Measurements from ENCODE around the gene ARF5.
A peak's percentile ranks its signal among the peaks of the same experiment; 100 is the strongest.
"Not testable (repeated sequence)": the region's sequence is repeated elsewhere in the genome, so short reads cannot be mapped to it uniquely, and the experiment has no call there.

ARF5 gene
- total RNA-seq = 40.8 to 53.0 reads per million in 2 donors

DNA sequence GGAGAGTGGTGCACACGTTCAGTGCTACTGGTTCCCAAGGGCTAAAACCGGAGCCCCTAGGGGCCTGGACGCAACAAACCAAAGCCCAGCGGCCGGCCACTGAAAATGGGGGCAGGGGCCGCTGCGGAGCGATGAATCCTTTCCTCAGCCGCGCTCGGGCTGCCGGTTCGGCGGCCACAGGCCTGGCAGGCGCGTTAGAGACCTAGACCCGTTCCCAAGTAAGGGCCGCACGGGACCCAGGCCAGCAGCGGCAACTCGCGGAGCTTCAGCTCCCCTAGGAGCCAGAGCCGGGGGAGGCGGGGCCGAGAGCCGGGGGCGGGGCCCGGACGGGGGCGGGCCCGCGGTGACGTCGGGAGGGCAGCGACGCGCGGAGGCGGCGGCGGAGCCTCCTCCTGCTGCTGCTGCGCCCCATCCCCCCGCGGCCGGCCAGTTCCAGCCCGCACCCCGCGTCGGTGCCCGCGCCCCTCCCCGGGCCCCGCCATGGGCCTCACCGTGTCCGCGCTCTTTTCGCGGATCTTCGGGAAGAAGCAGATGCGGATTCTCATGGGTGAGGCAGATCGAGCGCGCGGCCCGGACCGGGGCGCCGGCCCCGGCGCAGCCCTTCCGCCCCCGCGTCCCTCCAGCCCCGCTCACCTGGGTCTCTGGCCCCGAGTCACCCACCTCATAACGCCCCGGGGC, at the start of gene ARF5:
Gene ARF5, plus strand, starts transcription at position 393 of the 678 bp plus-strand sequence. Its CDS starts 88 bp downstream, at position 481.
- DNase-seq = peak; percentile 87

DNA sequence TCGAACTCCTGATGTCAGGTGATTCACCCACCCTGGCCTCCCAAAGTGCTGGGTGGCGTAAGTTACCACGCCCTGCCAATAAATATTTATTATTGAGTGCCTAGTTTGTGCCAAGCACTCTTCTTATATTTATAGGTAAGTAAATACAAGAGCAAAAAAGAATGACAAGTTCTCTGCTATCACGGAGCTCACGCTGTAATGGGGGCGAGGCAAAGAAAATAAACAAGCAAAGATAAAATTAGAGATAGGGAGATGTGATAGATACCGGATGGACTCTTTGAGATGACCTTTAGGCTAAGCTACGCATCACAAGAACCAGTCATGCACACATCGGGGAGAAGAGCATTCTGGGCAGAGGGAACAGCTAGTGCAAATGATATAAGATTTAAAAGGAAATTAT, 49.1 kb upstream of the ARF5 start:
- DNase-seq = no peak

DNA sequence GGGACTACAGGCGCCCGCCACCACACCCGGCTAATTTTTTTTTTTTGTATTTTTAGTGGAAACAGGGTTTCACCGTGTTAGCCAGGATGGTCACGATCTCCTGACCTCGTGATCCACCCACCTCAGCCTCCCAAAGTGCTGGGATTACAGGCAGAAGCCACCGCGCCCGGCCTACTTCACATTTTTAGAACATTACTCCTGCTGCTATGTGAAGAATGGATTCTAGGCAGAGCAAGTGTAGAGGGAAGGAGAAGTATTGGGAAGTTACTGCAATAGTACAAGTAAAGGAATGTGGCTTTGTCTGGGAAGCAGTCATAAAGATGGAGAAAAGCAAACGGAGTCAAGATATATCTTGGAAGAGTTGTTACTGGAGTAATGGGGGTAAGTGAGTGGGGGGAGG, 47.8 kb upstream of the ARF5 start:
- not testable (repeated sequence) for DNase-seq

DNA sequence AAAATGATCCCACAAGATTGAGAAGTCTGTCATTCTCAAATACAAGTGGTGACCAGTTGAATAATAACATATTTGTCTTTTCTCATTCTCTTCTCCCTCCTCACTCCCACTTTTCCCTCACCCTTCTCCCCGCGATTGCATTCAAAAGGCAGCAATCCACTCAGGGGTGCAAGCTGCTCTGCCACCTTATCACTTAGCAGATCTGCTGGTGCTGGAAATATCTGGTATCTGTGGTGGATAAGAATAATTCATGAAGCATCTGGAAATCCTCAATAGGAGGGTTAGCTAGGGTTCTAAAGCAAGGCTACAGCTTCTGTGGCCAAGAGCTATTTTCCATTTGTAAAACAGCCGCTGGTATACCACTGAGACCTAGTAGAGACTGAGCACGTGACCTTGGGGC, 46.7 kb upstream of the ARF5 start:
- DNase-seq = no peak

DNA sequence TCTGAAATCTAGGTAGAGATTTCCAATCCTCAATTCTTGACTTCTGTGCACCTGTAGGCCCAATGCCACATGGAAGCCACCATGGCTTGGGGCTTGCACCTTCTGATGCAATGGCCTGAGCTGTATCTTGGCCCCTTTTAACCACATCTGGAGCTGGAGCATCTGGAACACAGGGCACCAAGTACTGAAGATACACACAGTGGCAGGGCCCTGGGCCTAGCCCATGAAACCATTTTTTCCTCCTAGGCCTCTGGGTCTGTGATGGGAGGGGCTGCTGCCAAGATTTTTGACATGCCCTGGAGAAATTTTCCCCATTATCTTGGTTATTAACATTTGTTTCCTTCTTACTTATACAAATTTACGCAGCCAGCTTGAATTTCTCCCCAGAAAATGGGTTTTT, 41.9 kb upstream of the ARF5 start:
- DNase-seq = no peak

DNA sequence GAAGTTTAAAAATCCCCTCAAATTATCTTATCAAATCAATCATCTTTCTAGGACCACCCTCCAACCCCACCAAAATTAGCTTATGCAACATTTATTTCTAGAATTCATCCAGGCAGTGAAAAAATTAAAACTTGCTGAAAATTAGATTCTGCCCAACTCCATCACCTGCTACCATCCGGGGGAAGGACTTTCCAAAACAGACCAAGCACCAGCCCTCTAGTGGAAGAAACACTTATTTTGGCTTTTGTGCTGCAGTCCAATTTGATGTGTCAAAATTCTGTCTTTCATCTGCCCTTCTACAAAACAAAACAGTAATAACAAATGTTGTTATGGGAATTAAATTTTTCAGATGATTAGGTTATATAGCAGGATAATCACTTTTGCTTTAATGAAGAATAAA, 38.0 kb upstream of the ARF5 start:
- no peak for DNase-seq

DNA sequence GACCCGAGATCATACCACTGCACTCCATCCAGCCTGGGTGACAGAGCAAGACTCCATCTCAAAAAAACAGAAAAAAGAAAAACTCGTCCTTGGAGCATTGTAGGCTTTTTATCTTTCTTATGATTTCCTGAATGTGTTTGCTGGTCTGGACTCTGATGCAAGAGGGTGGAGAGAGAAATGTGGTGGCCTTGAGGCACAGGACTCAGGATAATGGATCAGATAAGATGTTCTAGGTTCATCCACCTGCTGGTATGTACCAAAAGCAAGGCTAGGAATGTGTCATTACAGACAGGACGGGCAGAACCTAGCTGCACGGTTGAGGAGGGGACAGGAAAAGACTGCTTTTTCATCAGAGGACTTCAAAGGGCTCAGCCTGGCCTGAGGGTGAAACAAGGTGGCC, 36.3 kb upstream of the ARF5 start:
- DNase-seq = no peak

DNA sequence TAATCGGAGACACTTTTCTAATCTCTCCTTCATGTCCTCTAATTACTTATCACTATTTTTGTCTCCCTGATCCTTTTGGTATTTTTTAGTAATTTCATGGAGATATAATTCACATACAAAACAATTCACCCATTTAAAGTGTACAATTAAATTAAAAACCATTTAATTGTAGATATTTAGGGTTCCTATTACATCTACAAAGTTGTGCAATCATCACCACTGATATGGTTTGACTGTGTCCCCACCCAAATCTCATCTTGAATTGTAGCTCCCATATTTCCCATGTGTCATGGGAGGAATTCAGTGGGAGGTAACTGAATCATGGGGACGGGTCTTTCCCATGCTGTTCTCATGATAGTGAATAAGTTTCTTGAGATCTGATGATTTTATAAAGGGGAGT, 31.8 kb upstream of the ARF5 start:
- DNase-seq = no peak

DNA sequence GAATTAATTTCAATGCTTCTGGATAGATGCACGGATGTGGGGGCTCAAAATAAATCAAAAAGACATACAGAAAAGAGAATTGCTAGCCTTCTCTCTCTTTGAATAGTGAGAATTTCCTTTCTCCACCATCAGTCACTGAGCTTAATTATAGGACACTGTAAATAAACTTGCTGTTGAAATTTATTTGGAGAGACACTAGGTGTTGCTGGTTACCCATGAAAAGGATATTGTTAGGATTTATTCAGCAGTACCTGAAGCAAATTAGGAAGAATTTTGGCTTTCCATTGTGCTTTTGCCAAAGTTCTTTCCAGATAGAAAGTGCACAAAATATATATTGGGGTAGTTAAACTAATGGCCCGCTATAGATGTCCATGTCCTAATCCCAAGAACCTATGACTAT, 30.4 kb upstream of the ARF5 start:
- no peak for DNase-seq

DNA sequence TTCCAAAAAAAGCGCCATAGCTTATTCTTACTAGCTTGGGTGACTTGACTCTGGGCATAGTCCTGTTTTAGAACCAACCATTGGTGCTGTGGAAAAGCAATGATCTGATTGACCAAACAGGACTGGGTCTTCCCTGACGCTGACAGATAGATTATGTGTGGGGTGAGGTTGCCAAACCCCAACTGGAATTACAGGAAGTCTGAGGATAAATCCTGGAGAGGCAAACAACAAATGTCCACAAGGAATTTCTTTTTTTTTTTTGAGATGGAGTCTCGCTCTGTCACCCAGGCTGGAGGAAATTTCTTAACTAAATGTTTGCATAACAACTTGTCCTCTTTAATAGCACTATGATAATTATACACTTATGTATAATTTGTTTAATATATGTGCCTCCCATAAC, 22.0 kb upstream of the ARF5 start:
- no peak for DNase-seq

DNA sequence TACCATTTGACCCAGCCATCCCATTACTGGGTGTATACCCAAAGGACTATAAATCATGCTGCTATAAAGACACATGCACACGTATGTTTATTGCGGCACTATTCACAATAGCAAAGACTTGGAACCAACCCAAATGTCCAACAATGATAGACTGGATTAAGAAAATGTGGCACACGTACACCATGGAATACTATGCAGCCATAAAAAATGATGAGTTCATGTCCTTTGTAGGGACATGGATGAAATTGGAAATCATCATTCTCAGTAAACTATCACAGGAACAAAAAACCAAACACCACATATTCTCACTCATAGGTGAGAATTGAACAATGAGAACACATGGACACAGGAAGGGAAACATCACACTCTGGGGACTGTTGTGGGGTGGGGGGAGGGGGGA, 20.2 kb upstream of the ARF5 start:
- not testable (repeated sequence) for DNase-seq

DNA sequence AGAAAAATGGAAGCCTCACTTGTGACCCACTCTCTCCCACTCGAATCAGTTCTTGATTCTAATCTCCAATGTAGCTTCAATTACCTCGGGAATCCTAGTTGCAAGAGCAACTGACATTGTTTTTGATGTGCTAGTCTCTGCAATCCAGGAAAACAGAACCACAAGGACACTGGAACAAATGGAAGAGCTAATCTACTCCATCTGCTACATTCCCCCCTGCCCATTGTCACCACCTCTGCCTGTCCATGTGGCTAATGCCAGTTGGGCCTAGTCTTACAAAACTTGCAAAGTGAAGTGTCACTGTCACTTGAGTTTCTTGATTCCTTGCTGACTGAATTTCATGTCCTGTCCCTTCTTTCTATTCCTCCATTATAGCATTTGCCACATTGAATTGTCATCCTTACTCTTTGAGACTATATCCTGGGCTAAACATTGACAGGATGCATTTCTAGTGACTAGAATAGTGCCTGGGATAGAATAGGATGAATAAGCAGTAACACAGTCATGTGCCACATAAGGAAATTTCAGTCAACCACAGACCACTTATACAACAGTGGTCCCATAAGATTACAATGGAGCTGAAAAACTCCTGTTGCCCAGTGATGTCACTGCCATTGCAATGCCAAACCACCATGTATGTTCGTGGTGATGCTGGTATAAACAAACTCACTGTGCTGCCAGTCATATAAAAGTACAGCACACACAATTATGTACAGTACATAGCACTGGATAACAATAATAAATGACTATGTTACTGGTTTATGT, 16.3 kb upstream of the ARF5 start:
- no peak for DNase-seq

DNA sequence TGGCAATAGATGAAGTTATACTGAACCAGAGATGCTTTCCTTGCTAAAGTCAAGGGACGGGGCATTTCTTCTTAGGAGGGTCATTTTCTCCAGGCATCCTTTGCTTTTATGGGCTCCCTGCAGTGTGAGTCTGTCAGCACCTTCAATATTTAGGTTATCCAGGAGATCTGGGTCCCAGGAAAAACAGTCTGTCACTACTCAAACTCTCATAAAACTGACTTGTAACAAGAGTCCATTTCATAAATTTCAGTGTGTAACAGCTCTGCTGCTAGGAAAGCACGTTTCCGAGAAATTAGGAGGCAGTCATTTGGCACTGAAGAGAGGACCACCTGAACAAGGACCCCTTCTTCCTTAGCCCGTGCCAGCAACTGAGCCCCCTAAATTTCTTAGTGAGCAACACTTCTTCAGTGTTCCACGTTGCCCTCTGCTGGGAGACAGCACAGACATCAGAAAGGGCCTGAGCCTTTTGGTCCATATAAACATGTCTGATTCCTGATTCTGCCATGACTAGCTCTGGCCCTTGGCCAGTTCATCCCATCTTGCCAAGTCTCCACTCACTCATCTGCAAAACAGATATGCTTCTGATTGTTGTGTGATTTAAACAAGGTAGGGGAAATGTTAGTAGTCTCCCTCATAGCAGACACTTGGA, 10.1 kb upstream of the ARF5 start:
- DNase-seq = no peak

DNA sequence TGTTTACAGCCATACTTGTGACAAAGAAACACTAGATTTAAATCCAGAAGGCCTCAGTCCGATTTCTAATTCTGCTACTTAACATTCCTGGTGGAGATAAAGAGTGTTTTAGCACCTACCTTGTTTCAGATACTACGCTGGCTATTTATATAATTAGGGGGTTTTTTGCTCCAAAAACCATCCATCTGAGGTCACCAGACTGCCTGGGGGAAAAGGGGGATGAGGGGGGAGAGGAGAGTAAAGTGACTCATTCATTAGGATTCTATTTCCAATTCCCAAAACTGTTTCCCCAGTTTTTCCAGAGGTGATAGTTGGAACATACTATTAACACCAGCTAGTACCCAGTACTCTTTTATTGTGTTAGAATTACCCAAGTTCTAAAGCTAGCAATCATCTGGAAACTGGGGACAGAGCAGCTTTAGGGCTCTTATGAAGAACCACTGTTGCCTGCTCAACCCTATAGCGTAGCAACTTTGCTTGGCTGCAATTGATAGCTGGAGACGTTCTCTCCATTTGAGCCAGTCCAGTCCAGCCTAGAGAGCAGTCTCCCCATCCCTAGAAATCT, 9.4 kb upstream of the ARF5 start:
- DNase-seq = no peak

DNA sequence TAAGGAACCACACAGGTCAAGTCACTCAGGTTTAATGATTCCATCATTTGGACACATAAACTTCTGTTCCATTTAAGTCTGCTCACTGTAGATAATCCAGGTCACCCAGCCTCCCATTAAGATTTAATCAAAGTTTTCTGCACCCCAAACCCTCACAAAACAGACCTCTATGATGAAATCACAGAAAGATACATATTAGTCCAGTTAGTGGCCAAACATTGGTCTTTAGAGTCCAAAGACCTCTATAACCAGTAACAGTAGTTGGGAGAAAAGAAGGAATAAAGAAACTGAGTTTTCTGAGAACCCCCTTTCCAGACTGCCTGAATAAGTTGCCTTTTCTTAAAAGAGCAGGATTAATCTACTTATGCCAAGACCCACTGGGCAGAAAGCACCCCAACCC, 7.6 kb upstream of the ARF5 start:
- no peak for DNase-seq

DNA sequence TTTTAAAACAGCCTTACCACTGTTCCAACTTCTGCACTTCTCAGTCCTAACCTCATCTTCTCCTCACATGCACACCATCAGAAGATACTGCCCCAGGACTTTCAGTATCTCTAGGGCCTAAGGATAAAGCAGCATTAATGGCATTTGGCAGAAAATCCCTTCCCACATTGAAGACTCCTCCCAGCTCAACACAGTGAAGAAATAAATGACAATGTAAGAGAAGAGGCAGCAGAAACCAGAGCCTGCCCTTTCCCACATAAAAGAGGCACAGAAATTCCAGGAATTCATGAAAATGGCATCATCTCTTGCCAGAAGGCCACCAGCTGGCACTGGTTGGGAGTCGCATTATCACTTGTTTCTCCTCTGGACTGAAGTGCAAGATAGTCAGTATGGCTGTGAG, 6.5 kb upstream of the ARF5 start:
- no peak for DNase-seq

DNA sequence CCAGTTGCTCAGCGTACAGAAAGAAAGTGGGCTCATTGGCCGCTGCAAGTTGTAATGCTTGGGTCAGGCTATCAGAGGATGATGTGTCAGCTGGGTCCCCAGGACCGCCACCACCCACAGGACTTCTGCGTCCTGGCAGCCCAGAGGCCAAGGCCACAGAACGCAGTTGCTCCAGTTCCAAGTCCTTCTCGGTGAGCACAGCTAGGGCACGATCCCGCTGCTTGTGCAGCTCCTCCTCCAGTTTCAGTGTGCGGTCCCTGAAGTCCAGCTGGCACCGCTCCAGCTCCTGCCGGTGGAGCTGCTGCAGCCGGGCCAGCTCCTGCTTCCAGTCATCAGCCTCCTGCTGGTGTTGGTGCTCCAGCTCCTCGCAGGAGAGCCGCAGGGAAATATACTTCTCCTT, 5.8 kb upstream of the ARF5 start:
- DNase-seq = no peak

DNA sequence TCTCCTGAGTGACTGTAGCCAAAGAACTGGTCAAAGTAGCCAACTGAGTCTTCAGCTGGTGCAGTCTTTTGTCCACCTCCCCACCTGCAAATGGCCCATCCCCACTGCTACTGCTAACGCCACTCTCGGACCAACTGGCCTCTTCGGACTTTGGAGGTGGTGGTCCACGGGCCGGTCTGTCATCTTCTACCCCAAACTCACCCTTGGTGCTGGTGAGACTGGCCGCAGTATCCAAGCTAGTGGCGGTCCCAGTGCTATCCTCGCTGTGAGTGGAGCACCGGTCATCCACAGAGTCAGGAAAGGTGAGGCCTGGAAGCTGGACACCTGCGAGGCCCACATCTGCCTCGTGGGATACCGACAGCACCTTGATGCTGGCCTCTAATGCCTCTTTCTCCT, 3.6 kb upstream of the ARF5 start:
- DNase-seq = no peak

DNA sequence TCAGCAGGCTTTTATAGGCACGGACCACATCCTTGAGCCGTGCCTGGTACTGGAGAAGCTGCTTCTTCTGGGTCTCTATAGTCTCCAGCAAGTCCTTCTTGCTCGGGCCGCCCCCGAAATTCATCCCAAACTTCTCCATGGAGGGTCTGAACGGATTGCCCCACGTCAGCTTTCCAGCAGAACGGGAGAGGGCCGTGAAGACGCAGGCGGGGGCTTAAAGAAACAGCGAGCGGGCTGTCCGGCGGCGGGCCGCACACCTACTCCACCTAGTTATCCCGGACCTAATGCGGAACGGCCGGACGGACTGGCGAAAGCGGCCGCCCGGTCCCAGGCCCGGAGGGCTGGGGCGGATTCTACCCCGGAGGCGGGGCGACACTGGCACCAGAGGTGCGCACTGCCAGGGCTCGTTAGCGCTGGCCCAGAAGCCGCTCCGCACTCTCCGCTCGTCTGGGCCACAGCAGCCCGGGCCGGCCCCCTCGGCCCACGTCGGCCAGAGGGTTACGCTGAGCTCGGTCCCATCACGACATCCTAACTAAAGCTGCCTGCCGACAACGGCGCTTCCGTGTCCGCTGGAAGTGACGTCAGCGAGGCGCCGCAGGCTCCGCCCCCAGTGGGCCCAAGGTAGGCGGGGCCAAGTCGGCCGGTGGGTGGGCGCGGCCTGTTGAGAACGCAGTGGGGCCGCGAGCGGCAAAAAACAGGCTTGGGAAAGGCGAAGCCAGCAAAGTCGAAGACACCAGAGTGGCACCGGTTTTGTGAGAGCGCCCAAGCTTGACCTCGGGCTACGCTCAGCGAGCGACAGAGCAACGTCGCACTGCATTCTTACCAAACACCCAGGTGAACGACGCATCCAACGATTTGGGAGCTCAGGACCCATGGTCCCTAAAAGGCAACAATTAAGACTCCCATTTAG, 2.9 kb upstream of the ARF5 start, which contains the start of gene GCC1:
Gene GCC1, minus strand, starts transcription at position 553 of the 910 bp plus-strand sequence. Its CDS starts 414 bp downstream, at position 139.
- peak; percentile 95 for DNase-seq

DNA sequence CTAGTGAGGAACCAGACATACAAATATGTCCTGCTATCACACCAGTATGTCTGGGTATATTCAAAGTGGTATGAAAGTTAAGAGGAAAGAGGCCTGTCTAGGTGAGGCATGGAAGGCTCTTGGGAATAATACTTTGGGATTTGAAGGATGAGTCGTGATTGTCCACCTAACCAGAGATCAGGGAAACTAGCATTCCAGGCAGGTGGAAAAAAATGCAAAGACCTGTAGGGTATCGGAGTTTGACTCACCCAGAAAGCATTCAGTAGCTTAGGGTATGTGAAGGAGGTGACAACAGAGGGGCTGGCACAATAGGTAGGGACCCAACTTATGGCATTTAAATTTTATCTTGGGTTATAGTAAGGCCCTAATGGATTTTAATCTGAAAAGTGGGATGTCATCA, 1.9 kb upstream of the ARF5 start:
- no peak for DNase-seq

DNA sequence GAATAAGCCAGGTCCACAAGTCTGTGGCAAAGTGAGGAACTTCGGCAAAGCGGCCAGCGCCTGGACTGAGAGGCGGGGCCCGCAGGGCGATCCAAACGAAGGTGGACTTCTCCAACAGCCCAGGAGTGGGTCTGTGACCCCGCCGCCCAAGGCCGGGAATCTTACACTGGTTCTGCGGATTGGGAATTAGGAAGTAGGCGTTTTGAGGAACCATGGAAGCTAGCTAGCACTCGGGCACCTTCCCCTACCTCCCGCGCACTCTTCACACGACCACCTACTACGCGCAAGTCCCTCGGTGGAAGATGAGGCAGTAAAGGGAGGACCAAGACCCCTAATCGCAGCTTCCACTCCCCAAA, 570 bp upstream of the ARF5 start:
- DNase-seq = no peak

DNA sequence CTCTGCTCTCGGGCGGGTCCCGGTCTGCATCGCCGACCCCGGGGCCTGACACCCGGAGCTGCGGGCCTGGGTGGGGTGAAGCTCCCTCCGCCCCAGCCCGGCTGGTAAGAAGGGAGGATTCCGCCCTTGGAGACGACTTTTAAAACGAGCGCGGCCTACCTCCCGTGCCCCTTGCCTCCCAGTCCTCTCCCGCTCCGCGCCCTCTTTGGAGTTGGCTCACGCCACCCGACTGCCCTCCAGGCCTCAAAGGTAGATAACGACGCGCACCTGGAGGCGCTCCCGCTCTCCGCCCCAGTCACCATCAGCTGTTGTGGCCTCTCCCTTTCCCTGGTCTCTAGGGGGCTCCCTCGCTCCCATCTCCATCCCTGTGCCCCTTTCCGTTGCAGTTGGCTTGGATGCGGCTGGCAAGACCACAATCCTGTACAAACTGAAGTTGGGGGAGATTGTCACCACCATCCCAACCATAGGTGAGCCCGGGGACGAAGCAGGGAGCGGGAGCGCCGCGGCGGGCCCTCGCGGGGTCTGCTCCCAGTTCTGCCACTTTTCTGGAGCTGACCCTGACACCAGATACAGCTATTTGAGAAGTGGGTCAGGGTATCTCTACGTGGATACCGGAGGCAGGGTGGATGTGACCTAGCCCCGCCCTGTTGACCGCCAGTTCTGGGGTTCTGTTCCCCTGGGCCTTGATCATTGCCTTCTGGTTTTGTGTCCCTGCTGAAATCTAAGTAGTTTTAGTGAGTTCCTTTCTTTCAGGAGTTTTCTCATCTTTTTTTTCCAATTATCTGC, 679 bp downstream of the ARF5 start:
- DNase-seq = no peak
